K562 treated with DMSO at 1 percent for 24 hours (cell line): ENCODE data around the gene PCDHA10. TPM values are rescaled to one million over a fixed set of nuclear protein-coding genes. Genes with fewer than 3 reads are reported as not detected.

ENCODE experiments used
- total RNA-seq: library from RNA; unstranded; fragments of 300-600 nt; gene quantifications from 2 replicates; pipeline ENCODE4 v1.2.3, GENCODE V29; 2022; ENCODE audit warnings: low read depth; ENCODE audit not compliant: insufficient read depth

The PCDHA10 gene, protein sequence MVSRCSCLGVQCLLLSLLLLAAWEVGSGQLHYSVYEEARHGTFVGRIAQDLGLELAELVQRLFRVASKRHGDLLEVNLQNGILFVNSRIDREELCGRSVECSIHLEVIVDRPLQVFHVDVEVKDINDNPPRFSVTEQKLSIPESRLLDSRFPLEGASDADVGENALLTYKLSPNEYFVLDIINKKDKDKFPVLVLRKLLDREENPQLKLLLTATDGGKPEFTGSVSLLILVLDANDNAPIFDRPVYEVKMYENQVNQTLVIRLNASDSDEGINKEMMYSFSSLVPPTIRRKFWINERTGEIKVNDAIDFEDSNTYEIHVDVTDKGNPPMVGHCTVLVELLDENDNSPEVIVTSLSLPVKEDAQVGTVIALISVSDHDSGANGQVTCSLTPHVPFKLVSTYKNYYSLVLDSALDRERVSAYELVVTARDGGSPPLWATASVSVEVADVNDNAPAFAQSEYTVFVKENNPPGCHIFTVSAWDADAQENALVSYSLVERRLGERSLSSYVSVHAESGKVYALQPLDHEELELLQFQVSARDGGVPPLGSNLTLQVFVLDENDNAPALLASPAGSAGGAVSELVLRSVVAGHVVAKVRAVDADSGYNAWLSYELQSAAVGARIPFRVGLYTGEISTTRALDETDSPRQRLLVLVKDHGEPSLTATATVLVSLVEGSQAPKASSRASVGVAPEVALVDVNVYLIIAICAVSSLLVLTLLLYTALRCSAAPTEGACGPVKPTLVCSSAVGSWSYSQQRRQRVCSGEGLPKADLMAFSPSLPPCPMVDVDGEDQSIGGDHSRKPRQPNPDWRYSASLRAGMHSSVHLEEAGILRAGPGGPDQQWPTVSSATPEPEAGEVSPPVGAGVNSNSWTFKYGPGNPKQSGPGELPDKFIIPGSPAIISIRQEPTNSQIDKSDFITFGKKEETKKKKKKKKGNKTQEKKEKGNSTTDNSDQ
- not detected in 2 replicates for total RNA-seq

GRCh38 chr5:140855772-140856674 lies at the start of gene PCDHA10:
TSS of gene PCDHA10 (plus strand) at chr5:140855897. CDS start at chr5:140856049, 152 bp downstream.

GRCh38 chr5:140806834-140807775 lies 48.6 kb upstream of the PCDHA10 start, which contains the start of gene PCDHA4:
TSS of gene PCDHA4 (plus strand) at chr5:140807068.

GRCh38 chr5:140821375-140822280 lies 34.1 kb upstream of the PCDHA10 start, which contains the start of gene PCDHA5:
TSS of gene PCDHA5 (plus strand) at chr5:140821613.

GRCh38 chr5:140827704-140828361 lies 27.9 kb upstream of the PCDHA10 start, which contains the start of gene PCDHA6:
TSS of gene PCDHA6 (plus strand) at chr5:140827960. CDS start at chr5:140828092, 132 bp downstream.

DNA sequence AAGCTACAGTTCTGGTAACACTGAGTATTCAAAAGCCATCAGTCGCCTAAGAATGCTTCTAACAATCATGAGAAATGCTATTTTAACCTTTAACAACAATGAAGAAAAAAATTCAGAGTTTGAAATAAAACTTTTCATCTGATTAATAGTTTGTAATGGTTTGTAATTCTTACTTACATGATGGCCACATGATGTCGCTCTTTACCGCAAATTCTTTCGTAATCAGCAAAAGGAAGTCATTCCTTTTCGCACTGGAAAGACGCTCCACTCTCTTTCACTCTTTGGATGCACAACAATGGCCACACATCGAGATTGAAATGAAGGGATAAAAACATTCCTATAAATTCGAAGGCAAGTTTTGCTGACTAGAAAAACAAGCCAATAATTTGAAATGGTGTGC lies 21.7 kb upstream of the PCDHA10 start, which contains the start of gene PCDHA7:
TSS of gene PCDHA7 (plus strand) at position 277 of the 400 bp plus-strand sequence. CDS start at position 392, 115 bp downstream.

DNA sequence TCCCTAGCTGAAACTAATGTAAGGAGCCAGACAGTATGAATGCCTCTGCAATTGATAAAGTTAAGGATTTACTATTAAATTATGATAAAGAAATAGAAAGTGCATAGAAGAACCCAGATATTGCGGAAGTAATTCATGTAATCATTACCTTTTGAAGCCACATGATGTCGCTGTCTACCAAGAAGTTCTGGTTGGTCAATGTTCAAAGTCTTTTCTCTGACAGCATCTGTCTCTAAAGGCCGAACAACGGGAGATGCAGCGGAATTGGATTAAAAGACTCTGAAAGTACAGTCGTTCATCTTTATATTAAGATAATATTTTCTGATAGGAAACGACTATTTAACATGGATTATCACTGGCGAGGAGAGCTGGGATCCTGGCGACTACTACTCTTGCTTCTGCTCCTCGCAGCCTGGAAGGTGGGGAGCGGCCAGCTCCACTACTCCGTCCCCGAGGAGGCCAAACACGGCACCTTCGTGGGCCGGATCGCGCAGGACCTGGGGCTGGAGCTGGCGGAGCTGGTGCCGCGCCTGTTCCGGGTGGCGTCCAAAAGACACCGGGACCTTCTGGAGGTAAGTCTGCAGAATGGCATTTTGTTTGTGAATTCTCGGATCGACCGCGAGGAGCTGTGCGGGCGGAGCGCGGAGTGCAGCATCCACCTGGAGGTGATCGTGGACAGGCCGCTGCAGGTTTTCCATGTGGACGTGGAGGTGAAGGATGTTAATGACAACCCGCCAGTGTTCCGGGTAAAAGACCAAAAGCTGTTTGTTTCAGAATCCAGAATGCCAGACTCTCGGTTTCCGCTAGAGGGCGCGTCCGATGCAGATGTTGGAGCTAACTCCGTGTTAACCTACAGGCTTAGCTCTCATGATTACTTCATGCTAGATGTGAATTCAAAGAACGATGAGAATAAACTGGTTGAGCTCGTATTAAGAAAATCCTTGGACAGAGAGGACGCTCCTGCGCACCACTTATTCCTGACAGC lies 14.4 kb upstream of the PCDHA10 start, which contains the start of gene PCDHA8:
TSS of gene PCDHA8 (plus strand) at position 210 of the 985 bp plus-strand sequence. CDS start at position 345, 135 bp downstream.

GRCh38 chr5:140848139-140849102 lies 7.3 kb upstream of the PCDHA10 start, which contains the start of gene PCDHA9:
TSS of gene PCDHA9 (plus strand) at chr5:140848382. CDS start at chr5:140848496, 114 bp downstream.

DNA sequence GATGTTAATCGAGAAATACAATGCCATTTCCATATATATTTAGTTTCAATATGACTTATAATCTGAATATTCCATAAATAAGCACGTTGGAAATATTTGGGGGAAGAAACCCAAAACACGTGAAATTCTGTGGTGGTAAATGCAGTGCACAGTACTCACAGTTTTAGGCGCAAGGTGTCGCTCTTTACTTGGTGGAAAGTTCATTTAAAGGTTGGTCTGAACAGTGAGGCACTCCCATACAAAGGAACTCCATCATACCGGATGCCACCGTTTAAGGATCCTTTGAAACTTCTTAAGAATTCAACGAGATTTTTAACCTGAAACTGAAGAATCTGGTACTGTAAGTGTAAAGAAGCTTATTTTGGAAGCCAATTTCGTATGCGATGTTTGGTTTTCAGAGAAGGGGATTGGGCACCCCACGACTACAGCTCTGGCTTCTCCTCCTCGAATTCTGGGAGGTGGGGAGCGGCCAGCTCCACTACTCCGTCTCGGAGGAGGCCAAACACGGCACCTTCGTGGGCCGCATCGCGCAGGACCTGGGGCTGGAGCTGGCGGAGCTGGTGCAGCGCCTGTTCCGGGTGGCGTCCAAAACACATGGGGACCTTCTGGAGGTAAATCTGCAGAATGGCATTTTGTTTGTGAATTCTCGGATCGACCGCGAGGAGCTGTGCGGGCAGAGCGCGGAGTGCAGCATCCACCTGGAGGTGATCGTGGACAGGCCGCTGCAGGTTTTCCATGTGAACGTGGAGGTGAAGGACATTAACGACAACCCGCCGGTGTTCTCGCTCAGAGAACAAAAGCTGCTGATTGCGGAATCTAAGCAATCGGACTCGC lies 13.2 kb downstream of the PCDHA10 start, which contains the start of gene PCDHA11:
TSS of gene PCDHA11 (plus strand) at position 237 of the 834 bp plus-strand sequence. CDS start at position 384, 147 bp downstream.

DNA sequence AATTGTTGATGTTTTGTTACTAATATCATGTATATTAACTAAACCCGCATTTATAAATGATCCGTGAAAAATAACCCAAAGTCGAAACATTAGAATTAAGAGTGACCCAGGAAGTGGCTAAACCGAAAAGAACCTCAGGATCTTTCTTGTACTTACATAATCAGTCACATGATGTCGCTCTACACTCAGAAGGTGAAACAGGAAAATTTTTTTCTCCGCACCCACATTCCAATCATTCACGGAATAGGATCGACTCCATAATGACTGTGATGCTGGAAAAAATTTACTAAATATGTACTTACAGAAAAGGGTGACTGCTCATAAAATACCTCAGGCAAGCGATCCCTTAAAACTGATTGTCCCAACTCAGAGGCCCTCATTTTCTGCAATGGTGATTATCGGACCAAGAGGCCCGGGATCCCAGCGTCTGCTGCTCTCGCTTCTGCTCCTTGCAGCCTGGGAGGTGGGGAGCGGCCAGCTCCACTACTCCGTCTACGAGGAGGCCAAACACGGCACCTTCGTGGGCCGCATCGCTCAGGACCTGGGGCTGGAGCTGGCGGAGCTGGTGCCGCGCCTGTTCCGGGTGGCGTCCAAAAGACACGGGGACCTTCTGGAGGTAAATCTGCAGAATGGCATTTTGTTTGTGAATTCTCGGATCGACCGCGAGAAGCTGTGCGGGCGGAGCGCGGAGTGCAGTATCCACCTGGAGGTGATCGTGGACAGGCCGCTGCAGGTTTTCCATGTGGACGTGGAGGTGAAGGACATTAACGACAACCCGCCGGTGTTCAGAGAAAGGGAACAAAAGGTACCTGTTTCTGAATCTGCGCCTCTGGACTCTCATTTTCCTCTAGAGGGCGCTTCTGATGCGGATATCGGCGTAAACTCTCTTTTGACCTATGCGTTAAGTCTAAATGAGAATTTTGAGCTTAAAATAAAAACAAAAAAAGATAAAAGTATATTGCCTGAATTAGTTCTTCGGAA lies 19.7 kb downstream of the PCDHA10 start, which contains the start of gene PCDHA12:
TSS of gene PCDHA12 (plus strand) at position 224 of the 981 bp plus-strand sequence. CDS start at position 389, 165 bp downstream.

DNA sequence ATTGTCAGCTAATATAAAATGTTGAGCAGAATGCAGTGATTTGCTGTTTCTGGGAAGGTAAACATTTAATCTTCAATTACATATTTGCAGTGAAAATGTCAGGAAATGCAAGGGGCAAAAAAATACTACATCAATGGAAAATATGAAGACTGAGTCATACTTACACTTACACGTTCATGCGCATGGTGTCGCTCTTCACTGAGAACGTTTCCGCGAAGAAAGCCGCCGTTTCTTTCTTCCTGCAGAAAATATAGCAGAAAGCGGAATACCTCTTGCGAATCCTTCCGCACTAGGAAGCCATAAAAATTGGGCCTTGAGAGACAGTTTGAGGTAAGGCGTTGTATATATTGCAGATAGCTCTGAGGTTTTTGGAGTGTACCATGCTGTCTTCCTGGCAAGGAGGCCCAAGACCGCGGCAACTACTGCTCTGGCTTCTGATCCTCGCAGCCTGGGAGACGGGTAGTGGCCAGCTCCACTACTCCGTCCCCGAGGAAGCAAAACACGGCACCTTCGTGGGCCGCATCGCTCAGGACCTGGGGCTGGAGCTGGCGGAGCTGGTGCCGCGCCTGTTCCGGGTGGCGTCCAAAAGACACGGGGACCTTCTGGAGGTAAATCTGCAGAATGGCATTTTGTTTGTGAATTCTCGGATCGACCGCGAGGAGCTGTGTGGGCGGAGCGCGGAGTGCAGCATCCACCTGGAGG lies 26.3 kb downstream of the PCDHA10 start, which contains the start of gene PCDHA13:
TSS of gene PCDHA13 (plus strand) at position 236 of the 702 bp plus-strand sequence. CDS start at position 381, 145 bp downstream.

